ENCODE results near the gene MAP3K4. TPM values are rescaled to one million over a fixed set of nuclear protein-coding genes. Genes with fewer than 3 reads are reported as not detected.
A peak's percentile ranks its signal among the peaks of the same experiment; 100 is the strongest.

The MAP3K4 gene
- total and polyA plus RNA-seq, 2 donors from 2014 or later, result 13.0 to 52.8 TPM

GRCh38 chr6:161139766-161140553 lies 148.4 kb downstream of the MAP3K4 start:
- peaks cover 0 to 5% (median 2%) of the 10 kb centered on the region in 3 donors for H3K36me3 ChIP-seq (ENCODE audit: control insufficient read depth in 2 of 3, insufficient read depth in 3 of 3, low read length in 3 of 3)
- intact Hi-C loops (cut with DNase I), result no loop called here
- TF ChIP-seq CTCF (IDR thresholded peaks at IDR 0.05; ENCODE audit: borderline replicate concordance, extremely low read depth, insufficient read depth), result no peak
- H3K27ac ChIP-seq (ENCODE audit: low read depth in 2 of 2, low read length in 2 of 2), result no peak overlapping the region
- DNase-seq (peak in 1 of 5 donors; percentile 65), FAIRE-seq (no peak)
- H3K4me3 ChIP-seq (ENCODE audit: low read length in 3 of 3), result no peak overlapping the region
- H3K4me1 ChIP-seq (ENCODE audit: control insufficient read depth in 2 of 3, insufficient read depth in 2 of 3, low read depth in 1 of 3, low read length in 3 of 3), result peaks cover 0 to 5% (median 2%) of the 10 kb centered on the region in 3 donors
- H3K27me3 ChIP-seq (ENCODE audit: control insufficient read depth, insufficient read depth, low read length), result no peaks in the 10 kb centered on the region
- no peaks in the 10 kb centered on the region for H3K9me3 ChIP-seq (ENCODE audit: control insufficient read depth in 2 of 3, insufficient read depth in 1 of 3, low read length in 3 of 3)
- no peak overlapping the region for H3K9ac ChIP-seq (ENCODE audit: low read length in 3 of 3)

- Histone ChIP-seq H3K27ac (ENCODE audit: low read depth in 2 of 2, low read length in 2 of 2) (no peak overlapping the region), H3K4me3 (ENCODE audit: low read length in 3 of 3) (no peak overlapping the region), H3K4me1 (ENCODE audit: control insufficient read depth in 2 of 3, insufficient read depth in 2 of 3, low read depth in 1 of 3, low read length in 3 of 3) (peaks cover 0 to 1% (median under 1%) of the 10 kb centered on the region in 3 donors), H3K27me3 (ENCODE audit: control insufficient read depth, insufficient read depth, low read length) (no peaks in the 10 kb centered on the region), H3K36me3 (ENCODE audit: control insufficient read depth in 2 of 3, insufficient read depth in 3 of 3, low read length in 3 of 3) (peaks cover 0 to 5% (median 2%) of the 10 kb centered on the region in 3 donors), H3K9me3 (ENCODE audit: control insufficient read depth in 2 of 3, insufficient read depth in 1 of 3, low read length in 3 of 3) (no peaks in the 10 kb centered on the region), H3K9ac (ENCODE audit: low read length in 3 of 3) (no peak overlapping the region)
- no peak for TF ChIP-seq CTCF (IDR thresholded peaks at IDR 0.05; ENCODE audit: borderline replicate concordance, extremely low read depth, insufficient read depth)
- intact Hi-C loops (cut with DNase I), result no loop called here
- DNase-seq (peak in 1 of 5 donors; percentile 24), FAIRE-seq (no peak)
Observed at GRCh38 chr6:161140554-161140875, 148.9 kb downstream of the MAP3K4 start.

- no peaks in the 10 kb centered on the region for H3K9me3 ChIP-seq (ENCODE audit: control insufficient read depth in 2 of 3, insufficient read depth in 1 of 3, low read length in 3 of 3)
- peaks cover 0 to 3% (median 2%) of the 10 kb centered on the region in 3 donors for H3K36me3 ChIP-seq (ENCODE audit: control insufficient read depth in 2 of 3, insufficient read depth in 3 of 3, low read length in 3 of 3)
- FAIRE-seq (no peak), DNase-seq (peak in 1 of 5 donors; percentile 16)
- H3K9ac ChIP-seq (ENCODE audit: low read length in 3 of 3), result no peak overlapping the region
- no peaks in the 10 kb centered on the region for H3K4me1 ChIP-seq (ENCODE audit: control insufficient read depth in 2 of 3, insufficient read depth in 2 of 3, low read depth in 1 of 3, low read length in 3 of 3)
- no peak for TF ChIP-seq CTCF (IDR thresholded peaks at IDR 0.05; ENCODE audit: borderline replicate concordance, extremely low read depth, insufficient read depth)
- no peaks in the 10 kb centered on the region for H3K27me3 ChIP-seq (ENCODE audit: control insufficient read depth, insufficient read depth, low read length)
- H3K4me3 ChIP-seq (ENCODE audit: low read length in 3 of 3), result no peak overlapping the region
- intact Hi-C loops (cut with DNase I), result no loop called here
- H3K27ac ChIP-seq (ENCODE audit: low read depth in 2 of 2, low read length in 2 of 2), result no peak overlapping the region
Observed at GRCh38 chr6:161141173-161141572, 149.6 kb downstream of the MAP3K4 start.
